Muscle layer of colon (tissue), 2 donors: Measurements from ENCODE around the gene TECPR1.

Experiments
- H3K27ac ChIP-seq: one replicate; pipeline ENCODE4 v1.7.0; 2013; ENCODE audit warnings: low read depth, mild to moderate bottlenecking, low read length, moderate library complexity
- H3K27me3 ChIP-seq, 2 donors: one replicate each; pipeline ENCODE4 v1.7.0; 2013; ENCODE audit warnings: low read length in 2 of 2, mild to moderate bottlenecking in 2 of 2; ENCODE audit not compliant: insufficient read depth in 2 of 2, control insufficient read depth in 1 of 2
- H3K36me3 ChIP-seq: one replicate; pipeline ENCODE4 v1.7.0; 2013; ENCODE audit warnings: mild to moderate bottlenecking, low read length; ENCODE audit not compliant: insufficient read depth
- H3K4me1 ChIP-seq: one replicate; pipeline ENCODE4 v1.7.0; 2013; ENCODE audit warnings: mild to moderate bottlenecking, low read length; ENCODE audit not compliant: insufficient read depth
- H3K4me3 ChIP-seq, 2 donors: one replicate each; pipeline ENCODE4 v1.7.0; 2013; ENCODE audit warnings: low read length in 2 of 2, low read depth in 1 of 2, mild to moderate bottlenecking in 1 of 2, moderate library complexity in 1 of 2
- H3K9ac ChIP-seq: one replicate; pipeline ENCODE4 v1.7.0; 2013; ENCODE audit warnings: low read length
- H3K9me3 ChIP-seq: one replicate; pipeline ENCODE4 v1.7.0; 2013; ENCODE audit warnings: mild to moderate bottlenecking, low read length
- donor health status: abdominal sarcoma.
- donor health status: Adenocarcinoma of cecum.

The TECPR1 gene

DNA sequence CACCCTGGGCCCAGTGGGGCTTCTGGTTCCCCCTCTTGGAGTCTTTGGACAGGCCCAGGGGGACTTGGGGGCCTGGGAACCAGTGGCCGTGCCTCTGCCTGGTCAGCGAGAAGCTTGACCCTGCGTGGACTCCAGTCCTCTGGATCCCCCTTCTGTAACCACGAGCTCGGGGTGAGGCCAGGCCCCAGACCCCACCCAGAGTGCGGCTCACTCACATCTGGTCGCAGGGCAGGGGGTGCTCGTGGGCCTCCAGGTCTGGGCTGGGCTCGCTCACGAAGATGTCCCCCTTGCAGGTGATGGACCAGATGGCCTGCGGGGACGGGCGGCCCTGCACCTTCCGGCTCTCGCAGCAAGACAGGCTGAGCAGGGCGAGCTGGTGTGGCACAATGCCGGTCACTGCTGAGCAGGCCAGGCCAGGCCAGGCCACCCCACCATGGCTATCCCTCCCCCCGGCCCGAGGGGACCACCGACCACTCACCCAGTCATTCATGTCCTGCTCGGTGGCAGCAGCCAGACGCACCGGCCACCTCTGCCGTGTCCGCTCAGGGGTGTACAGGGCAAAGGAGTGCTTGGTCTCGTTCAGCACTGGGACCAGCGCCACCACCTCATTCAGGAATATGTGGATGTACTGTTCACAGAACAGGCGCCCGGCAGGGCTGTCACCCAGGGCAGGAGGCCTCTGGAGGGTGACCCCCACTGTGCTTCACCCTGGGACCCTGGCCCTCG, 21.1 kb downstream of the TECPR1 start:
- H3K4me3 ChIP-seq = no peak overlapping the region
- no peaks in the 10 kb centered on the region for H3K4me1 ChIP-seq
- H3K27me3 ChIP-seq = no peaks in the 10 kb centered on the region
- no peak overlapping the region for H3K27ac ChIP-seq
- H3K9me3 ChIP-seq = no peaks in the 10 kb centered on the region
- no peak overlapping the region for H3K9ac ChIP-seq
- peaks cover 5% of the 10 kb centered on the region for H3K36me3 ChIP-seq

DNA sequence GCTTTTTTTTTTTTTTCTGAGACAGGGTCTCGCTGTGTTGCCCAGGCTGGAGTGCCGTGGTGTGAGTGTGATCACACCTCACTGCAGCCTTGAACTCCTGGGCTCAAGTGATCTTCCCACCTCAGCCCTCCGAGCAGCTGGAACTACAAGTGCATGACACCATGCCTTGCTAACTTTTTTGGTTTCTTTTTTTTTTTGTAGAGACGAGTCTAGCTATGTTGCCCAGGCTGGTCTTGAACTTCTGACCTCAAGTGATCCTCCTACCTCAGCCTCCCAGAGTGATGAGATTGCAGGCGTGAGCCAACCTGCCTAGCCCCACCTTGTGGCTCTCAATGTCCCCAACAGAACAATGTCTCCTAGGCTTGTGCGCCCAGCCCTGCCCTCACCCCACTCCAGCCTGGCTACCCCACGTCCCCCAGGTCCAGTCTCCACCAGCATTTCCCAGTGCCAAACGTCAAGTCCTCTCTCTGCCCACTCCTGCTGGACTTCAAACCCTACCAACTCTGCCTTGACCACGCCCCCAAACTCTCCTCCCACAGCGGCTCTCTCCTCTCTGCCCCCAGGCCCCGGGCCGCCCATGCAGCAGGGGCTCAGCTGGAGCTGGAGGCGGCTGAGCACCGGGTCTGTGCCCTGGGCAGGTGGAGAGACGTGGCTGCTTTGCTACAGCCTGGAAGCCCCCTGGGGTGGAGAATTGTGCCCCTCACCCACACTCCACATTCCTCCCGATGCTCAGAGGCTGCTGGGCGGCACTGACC, 21.9 kb downstream of the TECPR1 start:
- Histone ChIP-seq H3K9me3 (no peaks in the 10 kb centered on the region), H3K36me3 (peaks cover 5% of the 10 kb centered on the region), H3K4me3 (no peak overlapping the region), H3K27me3 (no peaks in the 10 kb centered on the region), H3K9ac (no peak overlapping the region), H3K27ac (no peak overlapping the region), H3K4me1 (no peaks in the 10 kb centered on the region)

DNA sequence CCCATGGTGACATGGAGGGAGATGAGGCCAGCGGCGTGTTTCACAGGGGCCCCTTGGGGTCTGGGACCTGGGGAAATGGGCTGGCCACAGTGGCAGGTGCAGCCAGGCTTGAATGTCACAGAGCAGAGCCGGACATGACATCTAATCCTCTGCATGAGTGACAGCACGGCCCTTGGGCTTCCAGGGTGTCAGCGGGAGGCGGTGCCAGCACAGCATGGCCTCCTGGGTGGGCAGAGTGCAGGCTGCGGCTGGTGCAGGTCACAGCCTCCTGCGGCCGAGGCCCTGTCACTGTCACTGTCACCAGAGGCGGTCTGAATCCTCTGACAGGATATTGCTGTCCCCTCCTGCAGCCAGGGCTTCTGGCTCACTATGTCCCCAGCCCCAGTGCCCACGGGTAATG, 22.6 kb downstream of the TECPR1 start:
- H3K36me3 ChIP-seq = peaks cover 5% of the 10 kb centered on the region
- H3K27me3 ChIP-seq = no peaks in the 10 kb centered on the region
- H3K4me1 ChIP-seq = no peaks in the 10 kb centered on the region
- H3K4me3 ChIP-seq = no peak overlapping the region
- H3K27ac ChIP-seq = no peak overlapping the region
- H3K9ac ChIP-seq = no peak overlapping the region
- no peaks in the 10 kb centered on the region for H3K9me3 ChIP-seq

DNA sequence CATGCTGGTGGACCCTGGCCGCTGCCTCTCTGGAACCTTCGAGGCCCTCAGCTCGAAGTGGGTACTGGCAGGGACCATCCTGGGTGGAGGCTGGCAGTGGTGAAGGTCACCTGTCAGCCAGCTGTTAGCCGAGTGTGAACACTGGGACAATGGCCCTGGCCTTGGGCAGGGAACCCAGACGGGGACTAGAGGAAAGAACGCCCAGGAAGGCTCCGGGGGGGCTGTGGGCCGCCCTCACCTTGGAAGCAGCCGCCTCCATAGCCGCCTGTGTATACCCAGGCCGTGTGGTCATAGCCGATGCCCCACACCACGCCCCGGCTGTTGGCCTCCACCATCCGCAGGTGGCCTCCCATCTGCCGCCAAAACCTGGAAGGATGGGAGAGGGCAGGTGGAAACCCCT, 23.2 kb downstream of the TECPR1 start:
- no peak overlapping the region for H3K27ac ChIP-seq
- H3K9me3 ChIP-seq = no peaks in the 10 kb centered on the region
- no peaks in the 10 kb centered on the region for H3K27me3 ChIP-seq
- H3K9ac ChIP-seq = no peak overlapping the region
- H3K4me3 ChIP-seq = no peak overlapping the region
- peaks cover 5% of the 10 kb centered on the region for H3K36me3 ChIP-seq
- no peaks in the 10 kb centered on the region for H3K4me1 ChIP-seq

DNA sequence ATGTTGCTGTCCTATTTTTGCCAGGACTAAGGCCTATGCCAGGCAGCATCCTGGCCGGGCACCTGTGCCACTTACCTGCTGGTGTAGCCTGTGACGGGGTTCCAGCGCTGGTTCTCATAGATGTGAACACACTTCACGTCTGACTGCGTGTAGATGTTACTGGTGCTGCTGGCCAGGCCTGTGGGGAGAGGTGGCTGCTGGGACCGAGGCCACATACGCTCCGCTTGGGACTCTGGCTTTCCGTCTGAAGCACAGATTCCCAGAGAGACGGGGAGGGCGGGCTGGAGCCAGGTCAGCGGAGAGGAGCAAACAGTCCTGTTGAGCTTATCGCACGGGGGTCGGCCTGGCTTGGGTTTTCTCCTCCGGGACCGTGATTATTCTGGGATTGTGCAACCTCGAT, 24.1 kb downstream of the TECPR1 start:
- Histone ChIP-seq H3K36me3 (peaks cover 5% of the 10 kb centered on the region), H3K27ac (no peak overlapping the region), H3K9me3 (no peaks in the 10 kb centered on the region), H3K4me3 (no peak overlapping the region), H3K27me3 (no peaks in the 10 kb centered on the region), H3K9ac (no peak overlapping the region), H3K4me1 (no peaks in the 10 kb centered on the region)

DNA sequence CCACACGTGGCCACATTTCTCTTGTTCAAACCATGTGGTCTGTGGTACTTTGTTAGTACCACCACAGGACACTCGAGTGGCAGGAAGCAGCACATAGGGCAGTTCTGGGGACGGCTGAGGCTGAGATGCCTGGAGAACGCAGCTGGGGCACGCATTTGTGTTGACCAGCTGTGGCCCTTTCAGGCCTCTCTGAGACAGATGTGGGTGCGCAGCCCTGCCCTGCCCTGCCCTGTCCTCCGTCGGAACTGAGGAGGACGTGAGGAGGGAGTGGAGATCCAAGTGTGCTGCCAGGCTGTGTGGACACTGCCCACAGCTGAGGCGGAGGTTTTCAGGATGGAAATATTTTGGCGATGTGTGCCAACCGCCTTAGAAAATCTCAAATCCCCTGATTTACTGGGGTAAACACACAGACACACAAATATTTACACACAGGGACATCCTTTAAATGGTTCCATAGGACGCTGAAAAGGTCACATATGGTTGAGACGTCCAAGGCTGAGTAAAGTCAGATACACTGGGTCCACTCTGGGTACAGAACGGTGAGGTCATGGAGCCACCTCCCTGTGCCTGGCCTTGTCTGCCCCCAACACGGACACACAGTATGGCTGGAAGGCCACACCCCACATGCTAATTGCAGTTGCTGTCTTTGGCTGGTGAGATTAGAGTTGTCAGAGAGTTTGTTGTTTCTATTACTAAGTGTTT, 26.0 kb downstream of the TECPR1 start:
- no peak overlapping the region for H3K9ac ChIP-seq
- H3K27ac ChIP-seq = no peak overlapping the region
- H3K27me3 ChIP-seq = no peaks in the 10 kb centered on the region
- no peaks in the 10 kb centered on the region for H3K4me1 ChIP-seq
- peaks cover 5% of the 10 kb centered on the region for H3K36me3 ChIP-seq
- no peaks in the 10 kb centered on the region for H3K9me3 ChIP-seq
- H3K4me3 ChIP-seq = no peak overlapping the region

DNA sequence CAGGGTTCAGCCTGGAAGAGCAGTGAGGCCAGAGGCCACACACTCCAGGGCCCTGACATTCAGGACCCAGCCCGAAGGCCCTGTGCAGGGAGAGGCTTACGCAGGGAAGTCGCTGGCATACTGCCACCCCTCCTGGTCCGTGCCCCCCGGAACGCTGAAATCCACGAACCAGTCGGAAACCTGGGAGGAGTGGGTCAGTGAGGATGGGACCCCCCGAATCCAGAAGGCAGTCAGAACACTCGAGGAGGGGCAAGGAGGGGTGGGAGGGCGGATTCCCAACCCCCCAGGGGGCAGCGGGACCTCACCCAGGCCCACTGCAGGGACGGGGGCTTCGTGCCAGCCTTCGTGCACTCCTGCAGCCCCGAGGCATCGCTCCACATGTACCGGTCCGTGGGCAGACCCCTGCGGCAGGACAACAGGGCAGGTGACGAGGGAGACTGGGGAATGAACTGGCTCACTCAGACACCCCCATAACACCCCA, 27.3 kb downstream of the TECPR1 start:
- Histone ChIP-seq H3K9me3 (no peaks in the 10 kb centered on the region), H3K4me3 (no peak overlapping the region), H3K27me3 (no peaks in the 10 kb centered on the region), H3K36me3 (peaks cover 5% of the 10 kb centered on the region), H3K9ac (no peak overlapping the region), H3K4me1 (no peaks in the 10 kb centered on the region), H3K27ac (no peak overlapping the region)

DNA sequence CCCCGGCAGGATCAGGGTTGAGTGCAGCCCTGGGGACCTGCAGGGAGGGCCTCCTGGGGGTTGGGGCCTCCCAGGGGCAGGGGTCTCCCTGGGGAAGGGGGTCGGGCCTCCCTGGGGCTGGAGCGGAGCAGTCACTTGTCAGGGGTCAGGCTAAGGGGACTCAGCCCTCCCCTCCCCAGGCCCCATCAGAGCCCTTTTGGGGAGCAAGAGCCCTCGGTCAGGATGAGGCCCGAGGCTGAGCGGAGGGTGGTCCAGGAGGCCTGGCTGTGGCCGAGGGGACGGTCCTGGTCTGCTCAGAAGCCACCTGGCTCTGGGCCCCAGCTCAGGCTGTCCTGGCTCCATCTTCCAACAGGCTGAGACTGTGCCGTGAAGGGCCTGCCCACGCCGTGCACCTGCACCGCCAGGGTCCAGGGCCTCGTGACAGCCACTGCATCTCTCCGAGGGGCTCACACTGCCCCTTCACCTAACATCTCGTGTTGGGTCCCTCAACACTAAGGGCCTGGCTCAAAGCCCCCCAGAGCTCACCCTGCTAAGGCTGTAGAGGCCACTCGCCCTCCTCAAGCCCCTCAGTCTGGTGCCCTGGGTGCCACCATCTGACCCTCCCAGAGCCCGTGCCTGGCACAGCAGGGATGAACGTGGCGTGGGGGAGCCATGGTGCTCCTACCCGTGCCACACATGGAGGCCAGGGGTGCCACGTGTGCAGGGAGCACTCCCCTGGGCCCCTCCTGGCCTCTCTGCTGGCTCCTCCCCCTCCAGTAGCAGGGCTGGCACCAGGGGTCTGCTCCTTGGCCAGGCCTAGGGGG, 27.9 kb downstream of the TECPR1 start:
- no peak overlapping the region for H3K4me3 ChIP-seq
- no peak overlapping the region for H3K27ac ChIP-seq
- no peaks in the 10 kb centered on the region for H3K9me3 ChIP-seq
- H3K4me1 ChIP-seq = no peaks in the 10 kb centered on the region
- H3K27me3 ChIP-seq = no peaks in the 10 kb centered on the region
- peaks cover 5% of the 10 kb centered on the region for H3K36me3 ChIP-seq
- H3K9ac ChIP-seq = no peak overlapping the region

DNA sequence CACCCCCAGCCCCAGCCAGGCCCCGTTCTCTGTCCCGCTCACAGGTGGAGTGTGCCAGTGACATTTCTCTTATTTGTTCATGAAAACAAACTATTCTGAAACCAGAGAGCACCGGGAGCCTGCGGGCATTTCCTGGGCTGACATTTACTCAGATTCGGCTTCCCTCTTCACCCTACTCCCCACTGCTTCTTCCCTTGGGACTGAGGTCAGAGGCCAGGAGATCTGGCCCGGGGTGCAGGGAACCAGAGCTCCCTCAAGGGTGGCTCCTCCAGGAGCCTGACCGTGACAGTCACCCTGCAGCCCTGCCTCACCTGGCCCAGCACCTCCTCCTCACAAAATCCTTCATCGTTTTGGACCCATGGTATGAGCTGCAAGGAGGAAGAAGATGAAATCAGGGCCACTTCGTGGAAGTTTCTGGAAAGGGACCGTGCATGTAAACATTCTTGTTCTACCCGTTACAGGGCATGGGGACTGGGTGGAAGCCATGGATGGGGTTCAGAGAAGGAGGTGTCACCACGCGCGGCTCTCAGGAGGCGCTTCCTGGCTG, 28.6 kb downstream of the TECPR1 start:
- no peaks in the 10 kb centered on the region for H3K27me3 ChIP-seq

DNA sequence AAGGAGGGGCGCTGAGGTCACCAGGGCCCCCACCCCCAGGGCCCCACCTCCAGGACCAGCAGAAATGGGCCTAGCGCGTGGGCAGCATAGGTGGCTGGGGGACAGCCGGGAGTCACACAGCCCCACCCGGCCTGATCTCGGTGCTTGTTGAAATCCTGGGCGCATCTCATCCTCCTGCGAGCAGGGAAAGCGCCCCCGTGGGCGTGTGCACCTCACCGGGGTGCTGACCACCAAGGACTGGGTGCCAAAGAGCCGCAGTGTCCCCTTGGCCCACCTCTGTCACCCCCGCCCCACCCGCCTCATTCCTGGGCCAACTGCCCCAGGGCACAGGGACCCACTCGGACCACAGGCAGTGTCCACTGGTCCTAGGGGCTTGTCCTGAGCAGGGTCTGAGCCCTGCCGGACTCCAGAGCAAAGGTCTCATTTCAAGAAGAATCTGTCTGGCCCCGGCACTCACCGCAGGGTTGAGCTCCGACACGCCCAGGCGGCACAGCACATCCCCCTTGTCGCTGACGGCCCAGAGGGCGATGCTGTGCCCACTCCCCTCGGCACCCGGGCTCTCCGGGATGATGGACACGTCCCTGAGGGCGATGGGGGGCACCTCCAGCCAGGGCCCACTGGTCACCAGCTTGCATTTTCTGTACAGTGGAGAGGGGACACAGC, 29.4 kb downstream of the TECPR1 start:
- no peaks in the 10 kb centered on the region for H3K4me1 ChIP-seq
- H3K4me3 ChIP-seq = no peak overlapping the region
- no peaks in the 10 kb centered on the region for H3K27me3 ChIP-seq
- H3K36me3 ChIP-seq = peaks cover 5% of the 10 kb centered on the region
- H3K27ac ChIP-seq = no peak overlapping the region
- H3K9me3 ChIP-seq = no peaks in the 10 kb centered on the region
- no peak overlapping the region for H3K9ac ChIP-seq

More for the DNA sequence above, 28.6 kb downstream of the TECPR1 start:
- H3K4me3 ChIP-seq = no peak overlapping the region
- no peaks in the 10 kb centered on the region for H3K4me1 ChIP-seq
- peaks cover 5% of the 10 kb centered on the region for H3K36me3 ChIP-seq
- no peak overlapping the region for H3K9ac ChIP-seq
- no peak overlapping the region for H3K27ac ChIP-seq
- H3K9me3 ChIP-seq = no peaks in the 10 kb centered on the region
